Activated naive CD8-positive, alpha-beta T cell treated with anti-CD3 and anti-CD28 coated beads for 36 hours (primary cell): ENCODE data around the gene P4HA3. TPM values are rescaled to one million over a fixed set of nuclear protein-coding genes. Genes with fewer than 3 reads are reported as not detected.

Source experiments
- DNase-seq: peaks from one replicate; pipeline ENCODE4 v3.0.0; 2021
- H3K27ac Mint-ChIP-seq: one replicate; pipeline ENCODE4 v1.8.0; 2022; ENCODE audit warnings: mild to moderate bottlenecking, moderate library complexity, mixed read lengths
- H3K27me3 Mint-ChIP-seq: one replicate; pipeline ENCODE4 v1.8.0; 2022; ENCODE audit warnings: mild to moderate bottlenecking, mixed read lengths
- H3K36me3 Mint-ChIP-seq: one replicate; pipeline ENCODE4 v1.8.0; 2021; ENCODE audit warnings: mild to moderate bottlenecking, mixed read lengths
- H3K4me1 Mint-ChIP-seq: one replicate; pipeline ENCODE4 v1.8.0; 2021; ENCODE audit warnings: mixed read lengths
- H3K4me3 Mint-ChIP-seq: one replicate; pipeline ENCODE4 v1.8.0; 2022; ENCODE audit warnings: mild to moderate bottlenecking, moderate library complexity, mixed read lengths
- H3K9me3 Mint-ChIP-seq: one replicate; pipeline ENCODE4 v1.8.0; 2022; ENCODE audit warnings: mixed read lengths
- total RNA-seq, 2 experiments: library from RNA; stranded (reverse); gene quantifications; one replicate each; pipeline ENCODE4 v1.2.3, GENCODE V29; 2021

The P4HA3 gene
- total RNA-seq, 2 experiments from 2014 or later: not detected

DNA sequence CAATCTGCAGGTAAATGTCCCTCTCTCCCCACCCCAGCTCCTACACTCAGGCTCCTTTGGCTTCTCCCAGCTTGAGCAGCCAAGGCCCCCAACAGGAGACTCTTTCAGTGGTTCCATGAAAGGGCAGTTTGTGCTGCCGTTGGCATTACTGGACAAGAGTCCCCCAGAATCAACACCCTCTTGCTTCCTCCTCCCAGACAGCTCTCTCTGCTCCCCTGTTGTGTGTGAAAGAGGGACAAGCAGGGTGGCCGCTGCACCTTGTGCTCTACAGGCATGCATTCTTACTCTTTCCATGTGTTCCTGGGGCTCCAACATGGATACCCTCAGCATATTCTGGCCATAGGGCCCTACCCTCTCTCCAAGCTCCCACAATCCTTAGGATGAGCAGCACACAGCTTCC lies 48.7 kb downstream of the P4HA3 start:
- H3K36me3 Mint-ChIP-seq: no peaks in the 10 kb centered on the region
- no peaks in the 10 kb centered on the region for H3K4me1 Mint-ChIP-seq
- H3K27me3 Mint-ChIP-seq: no peaks in the 10 kb centered on the region
- no peak overlapping the region for H3K27ac Mint-ChIP-seq
- no peak for DNase-seq
- H3K4me3 Mint-ChIP-seq: no peak overlapping the region
- H3K9me3 Mint-ChIP-seq: no peaks in the 10 kb centered on the region

DNA sequence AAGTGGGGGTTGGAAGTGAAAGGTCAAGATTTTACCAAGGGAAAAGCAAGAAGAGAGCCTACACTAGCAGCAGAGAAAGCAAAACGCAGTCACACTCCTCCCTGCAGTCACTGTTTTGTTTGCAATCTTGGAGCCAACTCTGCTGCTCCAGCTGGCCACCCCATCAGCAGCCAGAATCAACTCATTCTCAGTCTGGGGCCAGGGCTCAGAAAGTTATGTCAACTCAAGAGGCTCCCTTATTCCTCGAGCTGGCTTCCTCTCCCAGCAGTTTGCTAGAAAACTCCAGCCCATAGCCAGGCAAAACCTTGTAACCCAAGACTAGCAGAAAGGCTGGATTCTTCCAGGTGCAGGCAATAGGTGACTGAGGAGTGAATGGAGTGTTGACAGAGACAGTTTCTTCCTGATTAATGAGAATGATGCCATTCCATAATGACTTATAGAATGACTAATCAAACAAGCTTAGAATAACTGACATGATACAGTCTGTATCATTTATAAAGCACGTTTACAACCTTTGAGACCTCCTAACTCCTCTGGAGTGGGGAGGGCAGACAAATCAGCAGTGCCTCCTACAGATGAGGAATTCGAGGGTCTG lies 53.4 kb downstream of the P4HA3 start:
- no peaks in the 10 kb centered on the region for H3K9me3 Mint-ChIP-seq
- no peak for DNase-seq
- no peak overlapping the region for H3K27ac Mint-ChIP-seq
- no peaks in the 10 kb centered on the region for H3K4me1 Mint-ChIP-seq
- H3K27me3 Mint-ChIP-seq: no peaks in the 10 kb centered on the region
- H3K36me3 Mint-ChIP-seq: peaks cover 13% of the 10 kb centered on the region
- no peak overlapping the region for H3K4me3 Mint-ChIP-seq

DNA sequence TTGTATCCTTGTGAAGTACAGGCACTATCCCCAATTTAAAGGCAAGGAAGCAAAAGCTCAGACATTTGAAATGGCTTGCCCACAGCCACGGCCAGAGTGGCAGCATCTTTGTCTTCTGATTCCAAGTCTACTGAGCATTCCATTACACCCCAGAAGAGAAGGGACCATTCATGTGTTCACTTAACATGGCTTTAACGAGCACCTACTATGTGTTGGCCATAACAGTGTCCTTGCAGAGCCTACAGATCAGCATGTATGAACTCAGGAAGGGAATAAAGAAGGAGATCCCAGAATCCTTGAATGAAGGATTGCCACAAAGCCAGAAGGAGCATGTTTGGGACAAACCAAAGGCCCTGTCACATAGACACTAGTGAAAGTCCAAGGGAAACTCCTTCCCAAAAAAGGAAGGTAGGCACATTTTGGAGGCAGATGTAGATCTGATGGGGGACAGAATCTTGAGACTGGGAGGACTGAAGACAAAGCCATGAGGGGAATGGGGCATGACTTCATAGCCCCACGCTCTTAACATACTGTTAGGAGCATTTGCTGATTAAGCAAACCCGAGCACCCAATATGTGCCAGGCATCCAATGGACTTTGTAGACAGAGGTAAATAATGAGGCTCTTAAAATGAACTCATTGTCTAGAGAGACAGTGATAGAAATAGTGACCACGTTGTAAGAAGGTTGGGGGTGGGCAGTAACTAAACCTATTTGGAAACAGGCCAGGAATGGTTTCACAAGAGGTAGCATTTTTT lies 54.9 kb downstream of the P4HA3 start:
- no peak overlapping the region for H3K27ac Mint-ChIP-seq
- H3K27me3 Mint-ChIP-seq: no peaks in the 10 kb centered on the region
- no peaks in the 10 kb centered on the region for H3K9me3 Mint-ChIP-seq
- no peak for DNase-seq
- H3K4me1 Mint-ChIP-seq: no peaks in the 10 kb centered on the region
- no peak overlapping the region for H3K4me3 Mint-ChIP-seq
- peaks cover 13% of the 10 kb centered on the region for H3K36me3 Mint-ChIP-seq

DNA sequence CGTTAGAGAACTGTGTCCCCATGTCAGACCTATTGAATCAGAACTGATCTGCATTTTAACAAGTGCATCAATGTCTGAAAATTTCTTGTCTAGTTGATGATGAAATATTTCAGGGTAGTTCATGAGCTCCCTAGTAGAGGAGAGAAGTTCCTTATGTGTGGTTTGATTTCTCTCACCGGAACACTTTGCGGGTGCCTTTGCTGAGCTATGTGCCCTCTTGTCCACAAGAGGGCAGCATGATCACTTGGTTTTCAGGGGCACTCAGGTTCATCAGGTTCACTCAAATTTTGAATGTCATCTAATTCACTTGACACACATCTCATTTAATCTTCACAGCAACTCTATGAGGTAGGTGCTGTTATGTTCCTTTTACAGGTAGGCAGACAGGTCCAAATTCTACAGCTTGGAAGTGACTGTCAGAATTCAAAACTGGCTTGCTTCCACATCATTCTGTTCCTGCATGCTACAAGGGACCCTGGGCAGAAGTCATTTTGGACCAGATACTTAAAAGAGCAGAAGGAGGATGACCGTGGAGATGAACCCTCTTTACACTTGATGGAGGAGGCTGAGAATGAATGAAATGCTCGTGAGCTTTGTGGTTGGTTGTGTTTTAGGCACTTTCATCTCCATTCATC lies 55.6 kb downstream of the P4HA3 start:
- no peaks in the 10 kb centered on the region for H3K27me3 Mint-ChIP-seq
- no peak overlapping the region for H3K27ac Mint-ChIP-seq
- H3K4me1 Mint-ChIP-seq: no peaks in the 10 kb centered on the region
- peak; percentile 24 for DNase-seq
- H3K9me3 Mint-ChIP-seq: no peaks in the 10 kb centered on the region
- peaks cover 13% of the 10 kb centered on the region for H3K36me3 Mint-ChIP-seq
- no peak overlapping the region for H3K4me3 Mint-ChIP-seq

DNA sequence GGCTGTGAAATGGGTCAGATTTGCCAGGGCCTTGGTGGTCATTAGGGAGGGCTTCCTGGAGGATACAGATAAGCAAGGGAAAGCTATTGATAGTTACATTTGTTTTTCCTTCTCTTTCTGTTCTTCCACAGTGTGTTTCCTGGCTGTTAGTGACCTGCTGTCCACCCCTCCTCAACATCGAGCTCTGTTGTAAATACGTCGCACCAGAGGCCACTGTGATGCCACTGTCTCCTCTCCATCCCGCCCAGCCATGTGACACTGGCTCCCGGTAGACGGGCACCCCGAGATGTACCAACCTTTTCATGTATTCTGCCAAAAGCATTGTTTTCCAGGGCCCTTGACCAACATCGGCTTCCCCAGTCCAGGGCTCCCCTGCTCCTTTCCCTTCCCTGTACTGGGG lies 58.1 kb downstream of the P4HA3 start:
- Mint-ChIP-seq H3K27ac (no peak overlapping the region), H3K4me3 (no peak overlapping the region), H3K27me3 (no peaks in the 10 kb centered on the region), H3K36me3 (peaks cover 13% of the 10 kb centered on the region), H3K4me1 (no peaks in the 10 kb centered on the region), H3K9me3 (no peaks in the 10 kb centered on the region)
- DNase-seq: no peak

DNA sequence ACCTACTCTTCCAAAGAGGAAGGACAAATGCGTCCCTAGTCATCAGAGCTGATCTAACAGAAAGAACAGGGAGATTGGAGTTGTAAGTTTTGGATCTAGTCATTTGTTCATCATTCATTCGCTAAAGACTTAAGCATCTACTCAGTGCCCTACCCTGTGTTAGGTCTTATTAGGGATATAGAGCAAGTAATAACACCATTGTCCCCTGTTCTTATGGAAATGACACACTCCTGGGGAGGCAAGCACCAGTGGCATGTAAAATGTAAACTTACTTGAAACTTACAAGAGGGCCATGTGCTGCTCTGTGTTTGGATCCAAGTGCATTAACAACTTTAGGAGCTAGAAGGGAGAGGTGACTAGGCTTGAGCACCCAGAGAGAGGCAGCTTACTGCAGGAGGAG lies 61.9 kb downstream of the P4HA3 start:
- Mint-ChIP-seq H3K4me3 (no peak overlapping the region), H3K4me1 (no peaks in the 10 kb centered on the region), H3K27me3 (no peaks in the 10 kb centered on the region), H3K27ac (no peak overlapping the region), H3K36me3 (peaks cover 9% of the 10 kb centered on the region), H3K9me3 (no peaks in the 10 kb centered on the region)
- DNase-seq: no peak

DNA sequence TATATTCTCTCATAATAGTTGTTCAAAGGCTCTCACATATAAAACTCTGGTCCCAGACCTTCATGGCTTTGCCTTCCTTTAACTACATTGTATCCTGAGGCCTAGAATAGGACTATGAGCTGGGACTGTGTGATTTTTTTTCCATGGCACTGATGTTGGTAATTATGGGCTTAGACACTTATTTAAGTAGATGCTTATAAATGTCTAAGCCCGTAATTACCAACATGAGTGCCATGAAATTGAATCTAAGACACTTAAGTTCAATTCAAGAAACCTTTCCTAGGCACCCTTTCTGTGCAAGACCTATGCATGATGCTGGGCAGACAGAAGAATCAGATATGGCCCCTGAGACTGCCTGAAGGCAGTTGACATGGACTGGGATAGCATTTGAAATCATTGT lies 63.0 kb downstream of the P4HA3 start:
- peaks cover 7% of the 10 kb centered on the region for H3K36me3 Mint-ChIP-seq
- H3K4me1 Mint-ChIP-seq: no peaks in the 10 kb centered on the region
- H3K4me3 Mint-ChIP-seq: no peak overlapping the region
- H3K27me3 Mint-ChIP-seq: no peaks in the 10 kb centered on the region
- no peak for DNase-seq
- H3K9me3 Mint-ChIP-seq: no peaks in the 10 kb centered on the region
- H3K27ac Mint-ChIP-seq: no peak overlapping the region

DNA sequence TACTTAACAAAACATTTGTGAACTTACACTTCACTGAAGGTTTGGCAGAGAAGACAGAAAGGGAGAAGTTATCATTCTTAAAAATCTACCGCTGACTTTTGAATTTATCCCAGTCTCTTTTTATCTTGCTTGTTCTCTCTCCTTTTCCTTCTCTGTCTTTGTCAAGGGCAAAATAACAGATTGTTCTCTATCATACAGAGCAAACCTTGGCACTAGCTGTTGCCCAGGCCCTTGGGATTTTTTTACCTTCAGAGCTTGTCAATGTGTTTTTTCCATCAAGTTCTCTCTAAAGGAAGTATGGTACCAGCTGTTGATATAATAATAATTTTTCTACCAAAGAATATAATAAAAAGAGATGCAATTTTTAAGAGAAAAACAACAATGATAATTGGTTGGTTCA lies 73.2 kb downstream of the P4HA3 start:
- Mint-ChIP-seq H3K9me3 (no peaks in the 10 kb centered on the region), H3K27me3 (no peaks in the 10 kb centered on the region), H3K27ac (no peak overlapping the region), H3K36me3 (peaks cover 39% of the 10 kb centered on the region), H3K4me1 (no peaks in the 10 kb centered on the region), H3K4me3 (no peak overlapping the region)
- DNase-seq: no peak

DNA sequence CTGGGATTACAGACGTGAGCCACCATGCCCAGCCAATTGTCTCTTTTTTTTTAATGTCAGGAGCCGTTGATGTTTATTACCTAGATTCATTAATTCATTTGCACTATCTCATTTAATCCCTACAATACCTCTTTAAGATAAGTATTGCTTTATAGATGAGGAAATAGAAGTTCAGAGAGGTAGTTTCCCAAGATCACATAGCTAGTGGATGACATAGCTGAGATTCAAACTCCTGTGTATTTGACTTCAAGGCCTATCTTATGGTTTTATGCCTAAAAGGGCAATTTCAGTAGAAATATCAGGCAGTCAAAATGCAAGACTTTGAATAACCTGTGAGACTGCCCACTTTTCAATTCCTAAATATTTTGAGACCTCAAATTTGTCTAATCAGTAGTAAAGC lies 73.9 kb downstream of the P4HA3 start:
- DNase-seq: no peak
- Mint-ChIP-seq H3K36me3 (peaks cover 37% of the 10 kb centered on the region), H3K9me3 (no peaks in the 10 kb centered on the region), H3K4me1 (no peaks in the 10 kb centered on the region), H3K4me3 (no peak overlapping the region), H3K27ac (no peak overlapping the region), H3K27me3 (no peaks in the 10 kb centered on the region)

DNA sequence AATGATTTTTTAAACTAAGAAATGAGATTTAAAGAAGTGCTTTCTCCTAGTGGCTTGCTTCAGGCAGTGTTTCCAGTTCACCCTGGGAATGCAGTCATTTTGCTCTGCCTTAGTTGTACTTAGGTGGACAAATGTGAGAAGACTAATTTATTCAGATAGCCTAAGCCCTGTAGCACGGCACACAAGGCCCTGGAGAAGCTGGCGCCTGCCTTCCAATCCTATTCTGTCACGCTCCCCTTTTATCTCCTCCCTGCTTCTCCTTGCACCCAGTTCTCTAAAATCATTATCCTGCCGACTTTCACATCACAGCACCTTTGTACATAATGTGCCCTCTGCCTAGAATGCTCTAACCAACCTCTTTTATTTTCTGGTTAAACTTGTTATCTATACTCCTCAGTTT lies 76.3 kb downstream of the P4HA3 start:
- Mint-ChIP-seq H3K4me1 (peaks cover 3% of the 10 kb centered on the region), H3K4me3 (no peak overlapping the region), H3K27ac (no peak overlapping the region), H3K27me3 (no peaks in the 10 kb centered on the region), H3K9me3 (no peaks in the 10 kb centered on the region), H3K36me3 (peaks cover 38% of the 10 kb centered on the region)
- DNase-seq: no peak

DNA sequence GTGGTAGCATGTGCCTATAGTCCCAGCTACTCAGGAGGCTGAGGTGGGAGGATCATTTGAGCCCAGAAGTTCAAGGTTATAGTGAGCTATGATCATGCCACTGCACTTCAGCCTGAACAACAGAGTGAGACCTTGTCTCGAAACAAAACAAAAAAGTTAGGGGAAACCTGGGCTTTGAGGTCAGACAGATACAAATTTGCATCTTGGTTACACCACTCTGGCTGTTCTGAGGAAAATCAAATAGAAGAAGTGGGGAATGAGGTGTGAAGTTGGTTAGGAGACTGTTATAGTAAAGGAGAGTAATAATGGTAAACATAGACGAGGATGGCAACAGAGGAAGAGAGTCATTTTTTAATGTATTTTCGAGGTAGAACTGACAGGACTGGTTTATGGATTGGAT lies 77.8 kb downstream of the P4HA3 start:
- Mint-ChIP-seq H3K36me3 (peaks cover 31% of the 10 kb centered on the region), H3K4me3 (no peak overlapping the region), H3K27ac (no peak overlapping the region), H3K27me3 (no peaks in the 10 kb centered on the region), H3K4me1 (peaks cover 3% of the 10 kb centered on the region), H3K9me3 (no peaks in the 10 kb centered on the region)
- no peak for DNase-seq

DNA sequence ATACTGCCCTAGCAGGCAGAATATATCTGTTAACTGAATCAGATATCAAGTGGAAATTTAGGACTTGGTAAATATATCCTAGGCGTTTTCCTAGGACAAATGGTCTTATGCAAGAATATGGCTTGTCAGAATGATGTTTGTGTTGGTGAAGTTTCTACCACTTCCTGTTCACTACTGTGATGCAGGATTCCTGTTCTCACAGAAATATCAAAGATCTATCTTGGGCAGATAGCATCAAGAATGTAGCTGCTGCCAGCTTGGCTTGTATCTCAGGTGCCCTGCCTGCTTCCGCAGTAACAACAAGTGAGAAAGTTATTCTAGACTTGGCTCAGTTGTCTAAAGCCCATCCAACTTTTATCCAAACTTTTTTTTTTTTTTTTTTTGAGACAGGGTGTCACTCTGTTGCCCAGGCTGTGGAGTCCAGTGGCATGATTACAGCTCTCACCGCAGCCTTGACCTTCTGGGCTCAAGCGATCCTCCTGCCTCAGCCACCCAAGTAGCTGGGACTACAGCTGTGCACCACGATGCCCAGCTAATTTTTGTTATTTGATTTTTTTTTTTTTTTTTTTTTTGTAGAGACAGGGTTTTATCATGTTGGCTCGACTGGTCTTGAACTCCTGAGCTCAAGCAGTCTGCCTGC lies 79.0 kb downstream of the P4HA3 start:
- peak overlapping the region; percentile 10 for H3K27ac Mint-ChIP-seq
- no peaks in the 10 kb centered on the region for H3K27me3 Mint-ChIP-seq
- no peak overlapping the region for H3K4me3 Mint-ChIP-seq
- peaks cover 25% of the 10 kb centered on the region for H3K36me3 Mint-ChIP-seq
- peaks cover 3% of the 10 kb centered on the region for H3K4me1 Mint-ChIP-seq
- DNase-seq: no peak
- no peaks in the 10 kb centered on the region for H3K9me3 Mint-ChIP-seq

DNA sequence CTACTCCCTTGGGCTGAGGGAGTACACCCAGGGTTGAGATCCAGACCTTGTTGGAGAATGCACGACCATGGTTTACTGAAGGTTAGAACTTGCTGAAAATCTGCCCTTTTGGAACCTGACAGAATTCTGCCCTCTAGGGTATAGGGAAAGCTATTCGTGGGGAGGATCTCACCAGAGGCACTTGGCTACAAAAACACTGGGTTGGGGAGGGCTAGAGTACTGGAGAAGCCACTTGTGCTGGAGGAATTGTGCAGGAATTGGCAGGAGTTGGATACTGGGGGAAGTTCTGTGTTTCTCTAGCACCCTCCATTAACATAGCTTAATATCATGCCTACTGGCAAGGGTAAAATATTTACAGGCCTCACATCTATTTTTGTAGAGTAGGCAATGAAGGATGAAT lies 84.5 kb downstream of the P4HA3 start:
- Mint-ChIP-seq H3K4me3 (no peak overlapping the region), H3K36me3 (peaks cover 30% of the 10 kb centered on the region), H3K4me1 (peaks cover 1% of the 10 kb centered on the region), H3K27me3 (no peaks in the 10 kb centered on the region), H3K9me3 (no peaks in the 10 kb centered on the region), H3K27ac (no peak overlapping the region)
- no peak for DNase-seq

DNA sequence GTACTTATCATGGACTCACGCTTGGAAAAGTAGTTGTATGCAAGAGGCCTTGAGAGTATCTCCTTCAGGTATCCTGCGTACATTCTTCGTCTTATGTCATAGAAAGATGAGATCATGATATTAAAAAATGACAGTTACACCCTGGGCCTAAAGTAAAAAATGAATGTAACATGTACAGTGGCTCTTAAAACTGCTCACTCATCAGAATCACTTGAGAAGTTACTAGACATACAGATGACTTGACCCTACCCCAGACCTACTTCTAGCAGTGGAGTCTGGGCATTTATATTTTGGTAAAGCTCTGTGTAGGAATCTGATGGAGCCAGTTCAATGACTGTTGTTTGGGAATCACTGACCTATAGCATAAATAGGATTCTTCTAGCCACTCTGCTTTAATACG lies 85.9 kb downstream of the P4HA3 start:
- no peak for DNase-seq
- H3K27me3 Mint-ChIP-seq: no peaks in the 10 kb centered on the region
- H3K4me3 Mint-ChIP-seq: no peak overlapping the region
- no peak overlapping the region for H3K27ac Mint-ChIP-seq
- no peaks in the 10 kb centered on the region for H3K9me3 Mint-ChIP-seq
- peaks cover 24% of the 10 kb centered on the region for H3K36me3 Mint-ChIP-seq
- H3K4me1 Mint-ChIP-seq: no peaks in the 10 kb centered on the region

DNA sequence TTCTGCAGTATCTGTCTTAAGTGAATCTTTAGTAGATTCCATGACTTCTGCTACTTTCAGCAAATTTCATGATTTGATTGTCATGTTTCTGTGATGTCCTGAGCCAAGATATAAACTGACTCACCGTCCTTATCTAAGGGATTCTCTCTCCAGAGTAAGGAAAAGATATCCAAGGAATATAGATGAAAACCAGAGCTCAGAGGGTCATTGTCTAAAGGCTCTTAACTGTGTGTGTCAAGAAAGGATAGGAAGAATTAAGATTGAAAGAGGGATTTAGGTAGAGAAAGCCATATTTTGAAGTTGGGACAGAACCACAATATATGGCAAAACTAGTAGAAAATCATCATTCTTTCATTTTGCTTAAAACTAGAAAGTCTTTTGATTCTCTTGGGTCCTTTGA lies 89.6 kb downstream of the P4HA3 start:
- no peak for DNase-seq
- H3K27ac Mint-ChIP-seq: no peak overlapping the region
- no peaks in the 10 kb centered on the region for H3K27me3 Mint-ChIP-seq
- no peak overlapping the region for H3K4me3 Mint-ChIP-seq
- no peaks in the 10 kb centered on the region for H3K4me1 Mint-ChIP-seq
- no peaks in the 10 kb centered on the region for H3K9me3 Mint-ChIP-seq
- peaks cover 13% of the 10 kb centered on the region for H3K36me3 Mint-ChIP-seq
